Activated CD8-positive, alpha-beta memory T cell treated with anti-CD3 and anti-CD28 coated beads for 36 hours (primary cell): ENCODE data around the gene EBI3. TPM values are rescaled to one million over a fixed set of nuclear protein-coding genes. Genes with fewer than 3 reads are reported as not detected.
"Not testable (repeated sequence)": the region's sequence is repeated elsewhere in the genome, so short reads cannot be mapped to it uniquely, and the experiment has no call there.

Experiments
- CTCF ChIA-PET: fragments of 350-600 bp; sonication (Branson Sonifier 250); formaldehyde crosslinking; loops from one replicate; lab custom pipeline; 2021; ENCODE audit warnings: antibody characterized with exemption; lab: Charles Lee
- POLR2A ChIA-PET: fragments of 350-600 bp; sonication (Branson Sonifier 250); formaldehyde crosslinking; loops from one replicate; lab custom pipeline; 2021; ENCODE audit warnings: antibody characterized with exemption; lab: Charles Lee
- total RNA-seq, 2 experiments: library from RNA; stranded (reverse); gene quantifications; one replicate each; pipeline ENCODE4 v1.2.3, GENCODE V29; 2021

EBI3 gene
- total RNA-seq, 2 experiments from 2014 or later: 8.4 to 9.7 TPM

DNA sequence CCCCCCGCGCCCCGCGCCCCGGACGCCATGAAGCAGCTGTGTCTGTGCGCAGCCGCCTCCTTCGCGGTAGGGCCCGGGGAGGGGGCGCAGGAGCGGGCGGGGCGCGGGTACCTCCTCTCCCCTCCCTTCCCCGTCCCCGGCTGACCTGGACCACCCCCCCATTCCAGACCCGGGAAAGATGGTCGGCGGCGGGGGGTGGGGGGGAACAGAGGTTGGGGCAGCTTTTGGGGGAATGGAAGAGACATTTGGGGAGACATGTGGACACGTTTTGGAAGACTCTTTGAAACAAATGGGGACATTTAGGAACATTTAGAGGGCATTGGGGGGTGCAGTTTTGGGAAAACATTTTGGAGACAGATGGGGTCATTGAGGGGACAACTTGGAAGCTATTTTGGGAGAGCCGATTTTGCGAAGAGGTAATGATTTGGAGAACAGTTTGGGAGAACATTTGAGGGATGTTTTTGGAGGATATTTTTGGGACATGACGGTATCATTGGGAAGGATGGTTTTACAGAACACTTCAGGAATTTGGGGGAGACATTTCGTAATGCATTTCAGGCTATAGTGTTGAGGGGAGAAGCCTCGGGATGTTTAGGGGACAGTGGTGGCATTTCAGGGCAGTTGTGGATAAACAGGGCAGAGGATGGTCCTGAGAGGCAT lies 30.7 kb upstream of the EBI3 start:
- CTCF ChIA-PET: no interaction called here

DNA sequence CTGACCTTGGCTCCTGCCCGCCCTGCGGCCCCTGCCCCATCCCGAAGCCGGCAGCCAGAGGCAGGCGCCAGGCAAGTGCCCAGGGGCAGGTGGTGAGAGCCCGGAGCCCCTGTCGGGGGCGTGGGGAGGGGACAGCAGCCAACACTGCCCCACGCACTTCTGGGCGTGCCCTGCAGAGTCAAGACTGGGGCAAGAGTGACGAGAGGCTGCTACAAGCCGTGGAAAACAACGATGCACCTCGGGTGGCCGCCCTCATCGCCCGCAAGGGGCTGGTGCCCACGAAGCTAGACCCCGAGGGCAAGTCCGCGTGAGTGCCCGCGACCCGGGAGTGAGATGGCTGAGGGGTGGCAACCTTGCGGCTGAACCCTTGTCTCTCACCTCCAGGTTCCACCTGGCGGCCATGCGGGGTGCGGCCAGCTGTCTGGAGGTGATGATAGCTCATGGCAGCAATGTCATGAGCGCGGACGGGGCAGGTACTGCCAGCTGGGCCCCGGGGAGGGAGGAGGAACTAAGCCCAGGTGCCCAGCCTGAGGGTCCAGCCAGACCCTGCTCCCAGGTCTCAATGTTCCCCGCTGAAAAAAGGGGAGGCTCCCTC lies 29.5 kb upstream of the EBI3 start:
- POLR2A ChIA-PET: no interaction called here
- CTCF ChIA-PET: interaction anchor here (1.8 to 3.0 kb wide), 2 partner anchors 13 to 60 kb away, joined by 7 to 13 read pairs; no protein-coding TSS in a partner anchor

More for the DNA sequence above, 30.7 kb upstream of the EBI3 start:
- POLR2A ChIA-PET: no interaction called here

DNA sequence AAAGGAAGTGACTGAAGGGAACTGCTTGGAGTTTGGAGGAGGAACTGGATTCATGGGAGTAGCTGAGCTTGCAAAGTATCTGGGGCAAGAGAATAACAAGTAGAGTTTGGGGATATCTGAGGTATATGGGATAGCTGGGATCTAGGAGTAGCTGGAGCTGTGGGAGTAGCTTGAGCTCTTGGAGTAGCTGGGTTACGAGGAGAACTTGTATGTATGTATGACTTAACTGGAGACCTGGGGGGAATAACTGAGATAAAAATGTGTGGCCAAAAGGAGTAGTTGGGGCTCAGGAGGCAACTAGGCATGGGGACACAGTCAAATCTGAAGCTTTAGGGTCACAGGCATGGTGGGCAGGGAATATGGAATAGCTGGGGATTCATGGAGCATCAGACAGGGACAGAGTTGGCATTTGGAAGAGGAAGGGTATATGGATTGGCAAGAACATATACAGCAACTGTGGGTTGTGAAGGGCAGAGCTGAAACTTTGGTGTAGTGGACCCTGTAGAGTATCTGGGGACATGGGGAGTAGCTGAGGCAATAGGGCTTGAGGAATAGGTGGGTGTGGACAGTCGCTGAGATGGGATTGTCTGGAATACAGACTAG lies 28.3 kb upstream of the EBI3 start:
- POLR2A ChIA-PET: no interaction called here
- CTCF ChIA-PET: interaction anchor here (0.9 to 3.0 kb wide), 6 partner anchors 14 to 215 kb away, joined by 4 to 13 read pairs (median 6); partner anchors contain the start of gene EEF2

DNA sequence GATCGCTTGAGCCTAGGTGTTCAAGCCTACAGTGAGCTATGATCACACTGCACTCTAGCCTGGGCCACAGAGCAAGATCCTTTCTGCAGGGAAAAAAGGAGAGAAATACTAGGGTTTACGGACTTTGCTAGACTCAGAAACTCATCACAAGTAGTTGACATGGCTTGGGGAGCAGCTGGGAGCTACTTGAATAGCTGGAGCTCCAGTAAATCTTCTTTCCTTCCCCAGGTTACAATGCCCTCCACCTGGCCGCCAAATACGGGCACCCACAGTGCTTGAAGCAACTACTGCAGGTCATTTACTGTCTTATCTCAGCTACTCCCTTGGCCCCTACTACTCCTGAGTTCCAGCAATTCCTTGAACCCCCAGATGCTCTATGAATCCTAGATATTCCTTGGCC lies 27.5 kb upstream of the EBI3 start:
- POLR2A ChIA-PET: interaction anchor here (0.6 kb wide), 1 partner anchor 144 kb away, joined by 10 read pairs; no protein-coding TSS in a partner anchor
- CTCF ChIA-PET: interaction anchor here (0.5 to 3.0 kb wide), 6 partner anchors 15 to 353 kb away, joined by 3 to 13 read pairs (median 4); partner anchors contain the start of gene EEF2

DNA sequence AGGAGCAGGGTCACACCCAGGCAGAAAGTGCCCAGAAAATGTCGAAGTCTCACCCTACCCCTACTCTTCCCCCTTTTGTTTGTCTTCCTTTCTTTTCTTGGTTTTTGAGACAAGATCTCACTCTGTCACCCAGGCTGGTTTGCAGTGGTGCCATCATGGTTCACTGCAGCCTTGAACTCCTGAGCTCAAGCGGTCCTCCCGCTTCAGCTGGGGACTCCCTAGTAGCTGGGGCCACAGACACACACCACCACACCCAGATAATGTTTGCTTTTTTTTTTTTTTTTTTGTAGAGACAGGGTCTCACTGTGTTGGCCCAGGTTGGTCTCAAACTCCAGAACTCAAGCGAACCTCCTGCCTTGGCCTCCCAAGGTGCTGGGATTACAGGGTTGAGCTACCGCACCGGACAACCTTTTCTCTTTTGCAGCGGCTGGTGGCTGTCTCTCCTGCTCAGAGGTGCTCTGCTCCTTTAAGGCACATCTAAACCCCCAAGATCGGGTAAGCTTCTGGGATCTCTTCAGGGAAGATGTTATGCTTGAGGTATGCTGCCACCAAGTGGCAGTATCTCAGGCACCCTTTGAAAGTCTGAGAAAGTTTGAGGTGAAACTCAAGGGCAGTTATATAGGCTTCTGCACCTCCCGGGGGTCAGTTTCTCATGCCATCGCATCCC lies 22.4 kb upstream of the EBI3 start:
- POLR2A ChIA-PET: interaction anchor here (0.6 kb wide), 1 partner anchor 20 kb away, joined by 3 read pairs; no protein-coding TSS in a partner anchor
- CTCF ChIA-PET: interaction anchor here (0.7 to 1.6 kb wide), 2 partner anchors 67 to 939 kb away, joined by 4 read pairs; no protein-coding TSS in a partner anchor

DNA sequence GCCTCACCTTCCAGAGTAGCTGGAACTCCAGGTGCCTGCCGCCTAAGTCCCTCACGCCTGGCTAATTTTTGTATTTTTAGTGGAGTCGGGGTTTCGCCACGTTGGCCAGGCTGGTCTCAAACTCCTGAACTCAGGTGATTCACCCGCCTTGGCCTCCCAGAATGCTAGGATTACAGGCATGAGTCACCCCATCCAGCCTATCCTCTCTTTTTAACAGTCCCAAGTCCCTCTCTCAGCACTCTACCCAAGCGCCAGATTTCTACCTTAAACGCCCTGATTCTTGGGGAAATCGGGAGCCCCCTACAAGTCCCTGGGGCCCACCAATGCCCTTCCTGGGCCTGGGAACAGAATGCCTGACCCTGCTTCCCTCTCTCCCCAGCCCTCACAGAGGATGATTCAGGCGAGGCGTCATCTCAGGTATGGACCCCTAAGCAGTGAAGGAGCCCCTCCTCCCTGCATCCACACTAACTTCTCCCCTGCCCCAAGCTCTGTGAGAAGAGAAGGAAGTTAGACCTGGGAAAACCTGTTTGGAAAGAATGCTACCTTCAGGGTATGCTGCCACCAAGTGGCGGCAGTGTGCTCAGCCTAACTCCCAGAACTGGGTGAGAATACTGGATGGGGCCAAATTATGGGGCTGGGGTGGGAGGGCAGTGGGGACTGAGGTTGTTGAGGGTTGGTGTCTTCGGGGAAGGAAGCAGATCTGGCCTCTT lies 20.8 kb upstream of the EBI3 start:
- ChIA-PET CTCF (interaction anchor here (0.7 to 1.6 kb wide), 3 partner anchors 27 to 144 kb away, joined by 3 to 4 read pairs (median 3); no protein-coding TSS in a partner anchor), POLR2A (no interaction called here)

DNA sequence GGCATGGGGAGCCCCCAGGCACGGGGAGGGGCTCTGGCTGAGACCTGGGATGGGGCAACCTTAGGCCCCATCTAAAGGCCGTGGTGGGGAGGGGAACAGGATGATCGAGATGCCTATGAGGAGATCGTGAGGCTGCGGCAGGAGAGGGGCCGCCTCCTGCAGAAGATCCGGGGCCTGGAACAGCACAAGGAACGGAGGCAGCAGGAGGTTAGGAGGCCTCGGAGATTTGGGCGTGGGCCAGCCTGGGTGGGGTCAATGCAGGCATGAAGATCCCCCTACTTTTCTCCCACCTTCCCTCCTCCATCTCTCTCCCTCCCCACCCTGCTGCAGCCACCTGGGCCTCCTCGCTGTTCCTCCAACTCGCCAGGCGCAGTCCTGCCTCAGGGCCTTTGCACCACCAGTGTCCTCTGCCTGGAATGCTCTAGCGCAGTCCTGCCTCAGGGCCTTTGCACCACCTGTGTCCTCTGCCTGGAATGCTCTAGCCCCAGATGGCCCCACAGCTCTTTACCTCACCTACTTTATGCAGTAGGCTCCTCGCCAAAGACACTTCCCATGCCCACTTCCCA lies 19.1 kb upstream of the EBI3 start:
- POLR2A ChIA-PET: no interaction called here
- CTCF ChIA-PET: interaction anchor here (0.6 kb wide), 1 partner anchor 340 kb away, joined by 3 read pairs; no protein-coding TSS in a partner anchor

DNA sequence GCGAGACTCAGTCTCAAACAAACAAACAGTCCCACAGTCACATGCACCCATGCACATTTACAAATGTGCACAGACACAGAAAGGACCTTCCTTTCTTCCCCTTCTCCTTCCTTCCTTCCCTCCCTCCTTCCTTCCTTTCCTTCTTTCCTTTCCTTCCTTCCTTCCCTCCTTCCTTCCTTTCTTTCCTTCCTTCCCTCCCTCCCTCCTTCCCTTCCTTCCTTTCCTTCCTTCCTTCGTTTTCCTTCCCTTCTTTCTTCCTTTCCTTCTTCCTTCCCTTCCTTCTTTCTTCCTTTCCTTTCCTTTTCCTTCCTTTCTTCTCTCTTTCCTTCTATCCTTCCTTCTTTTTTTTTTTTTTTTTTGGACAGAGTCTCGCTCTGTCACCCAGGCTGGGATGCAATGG lies 16.2 kb upstream of the EBI3 start:
- ChIA-PET POLR2A (no interaction called here), CTCF (no interaction called here)

DNA sequence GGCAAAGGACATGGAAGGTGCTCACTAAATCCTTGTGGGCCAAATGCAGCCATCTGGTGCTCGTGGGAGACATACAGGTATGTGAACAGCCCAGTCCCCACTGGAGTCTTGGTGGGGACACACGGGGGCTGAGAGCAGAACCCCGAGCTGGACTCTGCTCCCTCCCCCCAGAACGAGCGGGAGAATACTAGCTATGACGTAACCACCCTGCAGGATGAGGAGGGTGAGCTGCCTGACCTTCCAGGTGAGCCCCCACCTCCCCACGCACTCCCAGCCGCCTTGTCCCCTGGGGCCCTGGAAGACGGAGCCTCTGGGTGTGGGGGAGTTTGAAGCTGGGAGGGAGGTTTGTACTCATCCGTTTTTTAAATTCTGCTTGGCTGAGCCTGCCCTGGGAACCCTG lies 13.5 kb upstream of the EBI3 start:
- ChIA-PET CTCF (interaction anchor here (1.0 kb wide), 1 partner anchor 56 kb away, joined by 3 read pairs; no protein-coding TSS in a partner anchor), POLR2A (no interaction called here)

DNA sequence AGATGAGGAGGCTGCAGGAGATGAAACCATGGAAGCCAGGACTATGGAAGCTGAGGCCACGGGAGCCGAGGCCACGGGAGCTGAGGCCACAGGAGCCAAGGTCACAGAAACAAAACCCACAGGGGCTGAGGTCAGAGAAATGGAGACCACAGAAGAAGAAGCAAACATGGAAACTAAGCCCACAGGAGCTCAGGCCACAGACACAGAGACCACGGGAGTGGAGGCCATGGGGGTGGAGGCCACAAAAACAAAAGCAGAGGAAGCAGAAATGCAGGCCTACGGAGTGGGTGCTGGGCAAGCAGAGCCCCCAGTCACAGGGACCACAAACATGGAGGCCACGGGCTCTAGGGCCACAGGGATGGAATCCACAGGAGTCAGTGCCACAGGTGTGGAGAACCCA lies 12.5 kb upstream of the EBI3 start:
- CTCF ChIA-PET: interaction anchor here (0.5 kb wide), 1 partner anchor 15 kb away, joined by 3 read pairs; no protein-coding TSS in a partner anchor
- POLR2A ChIA-PET: no interaction called here

DNA sequence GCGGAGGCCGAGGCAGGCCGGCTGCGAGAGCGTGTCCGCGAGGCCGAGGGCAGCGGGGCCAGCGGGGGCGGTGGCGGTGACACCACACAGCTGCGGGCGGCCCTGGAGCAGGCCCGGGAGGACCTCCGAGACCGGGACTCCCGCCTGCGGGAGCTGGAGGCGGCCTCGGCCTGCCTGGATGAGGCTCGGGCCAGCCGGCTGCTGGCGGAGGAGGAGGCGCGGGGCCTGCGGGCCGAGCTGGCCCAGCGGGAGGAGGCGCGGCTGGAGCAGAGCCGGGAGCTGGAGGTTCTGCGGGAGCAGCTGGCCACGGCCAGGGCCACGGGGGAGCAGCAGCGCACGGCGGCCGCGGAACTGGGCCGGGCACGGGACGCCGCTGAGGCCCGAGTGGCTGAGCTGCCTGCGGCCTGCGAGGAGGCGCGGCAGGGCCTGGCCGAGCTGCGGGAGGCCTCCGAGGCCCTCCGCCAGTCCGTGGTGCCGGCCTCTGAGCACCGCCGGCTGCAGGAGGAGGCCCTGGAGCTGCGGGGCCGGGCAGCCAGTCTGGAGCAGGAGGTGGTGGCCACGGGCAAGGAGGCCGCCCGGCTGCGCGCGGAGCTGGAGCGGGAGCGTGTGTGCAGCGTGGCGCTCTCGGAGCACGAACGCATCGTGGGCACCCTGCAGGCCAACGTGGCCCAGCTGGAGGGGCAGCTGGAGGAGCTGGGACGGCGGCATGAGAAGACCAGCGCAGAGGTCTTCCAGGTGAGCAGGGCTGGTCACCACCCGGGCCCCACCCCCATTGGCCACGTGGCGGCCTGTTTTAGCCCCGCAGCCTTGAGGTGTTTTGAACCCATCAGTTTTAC lies 11.7 kb upstream of the EBI3 start:
- CTCF ChIA-PET: no interaction called here
- POLR2A ChIA-PET: no interaction called here

DNA sequence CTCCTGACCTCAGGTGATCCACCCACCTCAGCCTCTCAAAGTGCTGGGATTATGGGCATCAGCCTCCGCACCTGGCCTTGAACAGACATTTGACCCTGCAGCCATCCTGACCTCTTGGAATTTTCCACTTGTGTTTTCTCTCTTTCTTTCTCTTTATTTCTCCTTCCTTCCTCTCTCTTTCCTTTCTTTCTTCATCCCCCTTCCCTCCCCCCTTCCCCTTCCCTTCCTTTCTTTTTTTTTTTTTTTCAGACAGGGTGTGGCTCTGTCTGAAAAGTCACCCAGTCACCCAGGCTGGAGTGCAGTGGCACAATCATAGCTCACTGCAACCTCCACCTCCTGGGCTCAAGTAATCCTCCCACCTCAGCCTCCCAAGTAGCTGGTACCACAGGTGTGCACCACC lies 10.8 kb upstream of the EBI3 start:
- POLR2A ChIA-PET: not testable (repeated sequence)
- CTCF ChIA-PET: interaction anchor here (0.6 kb wide), 1 partner anchor 56 kb away, joined by 3 read pairs; no protein-coding TSS in a partner anchor

DNA sequence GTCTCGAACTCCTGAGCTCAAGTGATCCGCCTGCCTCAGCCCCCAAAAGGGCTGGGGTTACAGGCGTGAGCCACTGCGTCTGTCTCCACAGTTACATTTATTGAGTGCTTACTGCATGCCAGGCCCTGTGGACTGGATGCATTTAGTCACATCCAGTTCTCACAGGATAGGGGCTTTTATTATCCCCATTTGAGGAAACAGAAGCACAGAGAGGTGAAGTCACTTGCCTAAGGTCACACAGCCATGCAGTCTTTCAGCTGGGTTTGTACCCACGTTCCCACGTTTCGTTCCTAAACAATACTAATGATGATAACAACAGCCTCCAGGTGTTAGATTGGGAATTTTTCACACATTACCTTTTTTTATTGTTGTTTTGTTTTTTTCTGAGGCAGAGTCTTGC lies 9.1 kb upstream of the EBI3 start:
- ChIA-PET CTCF (no interaction called here), POLR2A (no interaction called here)

DNA sequence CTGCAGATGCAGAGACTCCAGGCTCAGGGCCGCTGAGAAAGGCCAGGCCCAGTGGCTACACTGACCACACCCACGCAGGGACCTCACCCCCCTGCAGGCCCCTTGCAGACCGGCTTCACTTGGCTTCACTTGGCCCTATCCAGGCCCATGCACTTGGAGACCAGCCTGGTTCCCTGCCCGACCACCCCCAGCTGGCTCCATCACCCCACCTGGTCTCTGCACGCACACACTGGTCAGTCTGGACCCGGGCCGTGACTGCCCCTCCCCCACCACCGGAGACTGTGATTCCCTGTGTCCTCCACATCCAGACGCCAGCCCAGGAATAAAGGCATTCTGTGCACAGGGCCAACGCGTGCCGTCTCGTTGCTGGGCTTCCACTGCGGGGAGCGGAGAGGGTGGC lies 4.9 kb upstream of the EBI3 start:
- POLR2A ChIA-PET: no interaction called here

DNA sequence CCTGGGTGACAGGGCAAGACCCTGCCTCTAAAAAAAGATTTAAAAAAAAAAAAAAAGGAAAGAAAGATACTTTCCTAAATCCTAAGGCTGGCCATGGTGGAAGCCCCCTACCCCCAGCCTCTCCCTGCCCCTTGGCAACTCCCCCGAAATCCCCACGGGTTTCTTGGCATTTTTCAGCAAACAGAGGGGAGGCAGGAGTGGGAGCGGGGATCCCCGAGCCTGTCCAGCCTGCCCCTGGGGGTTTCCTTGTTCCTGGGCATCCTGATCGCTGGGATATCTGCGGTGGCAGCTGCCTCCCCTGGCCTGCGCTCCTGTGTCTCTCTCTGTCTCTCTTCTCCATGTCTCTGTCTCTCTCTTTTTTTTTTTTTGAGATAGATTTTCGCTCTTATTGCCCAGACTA lies 3.4 kb upstream of the EBI3 start:
- POLR2A ChIA-PET: no interaction called here
- CTCF ChIA-PET: no interaction called here

More for the DNA sequence above, 4.9 kb upstream of the EBI3 start:
- CTCF ChIA-PET: interaction anchor here (0.6 kb wide), 1 partner anchor 20 kb away, joined by 4 read pairs; no protein-coding TSS in a partner anchor

DNA sequence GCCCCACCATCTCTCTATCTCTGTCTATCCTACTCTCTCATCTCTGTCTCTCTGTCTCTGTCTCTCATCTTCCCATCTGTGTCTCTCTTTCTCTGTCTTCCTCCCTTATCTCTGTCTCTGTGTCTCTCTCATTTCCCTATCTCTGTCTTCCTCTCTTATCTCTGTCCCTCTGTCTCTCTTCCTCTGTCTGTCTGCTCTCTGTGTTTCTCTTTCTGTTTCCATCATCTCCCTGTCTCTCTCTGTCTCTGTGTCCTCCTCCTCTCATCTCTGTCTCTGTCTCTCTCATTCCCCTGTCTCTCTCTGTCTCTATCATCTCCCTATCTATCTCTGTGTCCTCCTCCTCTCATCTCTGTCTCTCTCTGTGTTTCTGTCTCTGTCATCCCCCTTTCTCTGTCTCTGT lies 1.6 kb upstream of the EBI3 start:
- CTCF ChIA-PET: no interaction called here
- POLR2A ChIA-PET: no interaction called here

DNA sequence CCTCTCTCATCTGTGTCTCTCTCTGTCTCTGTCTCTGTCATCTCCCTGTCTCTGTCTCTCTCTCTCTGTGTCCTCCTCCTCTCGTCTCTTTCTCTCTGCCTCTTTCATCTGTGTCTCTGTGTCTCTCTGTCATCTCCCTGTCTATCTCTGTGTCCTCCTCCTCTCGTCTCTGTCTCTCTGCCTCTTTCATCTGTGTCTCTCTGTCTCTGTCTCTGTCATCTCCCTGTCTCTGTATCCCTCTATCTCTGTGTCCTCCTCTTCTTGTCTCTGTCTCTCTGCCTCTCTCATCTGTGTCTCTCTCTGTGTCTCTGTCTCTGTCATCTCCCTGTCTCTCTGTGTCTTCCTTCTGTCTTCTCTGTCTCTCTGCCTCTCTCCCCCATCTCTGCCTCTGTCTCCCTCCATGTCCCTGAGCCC lies 551 bp upstream of the EBI3 start:
- ChIA-PET POLR2A (no interaction called here), CTCF (no interaction called here)

DNA sequence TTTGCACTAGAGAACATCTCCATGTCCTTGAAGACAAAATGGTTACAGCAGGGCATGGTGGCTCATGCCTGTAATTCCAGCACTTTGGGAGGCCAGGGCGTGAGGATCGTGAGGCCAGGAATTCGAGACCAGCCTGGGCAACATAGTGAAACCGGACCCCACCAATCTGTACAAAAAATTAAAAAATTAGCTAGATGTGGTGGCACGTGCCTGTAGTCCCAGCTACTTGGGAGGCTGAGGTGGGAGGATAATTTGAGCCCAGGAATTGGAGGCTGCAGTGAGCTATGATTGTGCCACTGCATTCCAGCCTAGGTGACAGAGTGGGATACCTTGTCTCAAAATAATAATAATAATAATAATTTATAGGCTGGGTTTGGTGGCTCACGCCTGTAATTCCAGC lies 914 bp downstream of the EBI3 start:
- CTCF ChIA-PET, POLR2A ChIA-PET: not testable (repeated sequence)
